ENCODE results near the gene CRELD1. TPM values are rescaled to one million over a fixed set of nuclear protein-coding genes. Genes with fewer than 3 reads are reported as not detected.
A peak's percentile ranks its signal among the peaks of the same experiment; 100 is the strongest.

Gene CRELD1
- total and polyA plus RNA-seq, 10 of the 15 experiments (the other 5 are each of a cell fraction or from before 2014, with no cell fraction given), result 1.3 to 15.9 (median 8.8) TPM

DNA sequence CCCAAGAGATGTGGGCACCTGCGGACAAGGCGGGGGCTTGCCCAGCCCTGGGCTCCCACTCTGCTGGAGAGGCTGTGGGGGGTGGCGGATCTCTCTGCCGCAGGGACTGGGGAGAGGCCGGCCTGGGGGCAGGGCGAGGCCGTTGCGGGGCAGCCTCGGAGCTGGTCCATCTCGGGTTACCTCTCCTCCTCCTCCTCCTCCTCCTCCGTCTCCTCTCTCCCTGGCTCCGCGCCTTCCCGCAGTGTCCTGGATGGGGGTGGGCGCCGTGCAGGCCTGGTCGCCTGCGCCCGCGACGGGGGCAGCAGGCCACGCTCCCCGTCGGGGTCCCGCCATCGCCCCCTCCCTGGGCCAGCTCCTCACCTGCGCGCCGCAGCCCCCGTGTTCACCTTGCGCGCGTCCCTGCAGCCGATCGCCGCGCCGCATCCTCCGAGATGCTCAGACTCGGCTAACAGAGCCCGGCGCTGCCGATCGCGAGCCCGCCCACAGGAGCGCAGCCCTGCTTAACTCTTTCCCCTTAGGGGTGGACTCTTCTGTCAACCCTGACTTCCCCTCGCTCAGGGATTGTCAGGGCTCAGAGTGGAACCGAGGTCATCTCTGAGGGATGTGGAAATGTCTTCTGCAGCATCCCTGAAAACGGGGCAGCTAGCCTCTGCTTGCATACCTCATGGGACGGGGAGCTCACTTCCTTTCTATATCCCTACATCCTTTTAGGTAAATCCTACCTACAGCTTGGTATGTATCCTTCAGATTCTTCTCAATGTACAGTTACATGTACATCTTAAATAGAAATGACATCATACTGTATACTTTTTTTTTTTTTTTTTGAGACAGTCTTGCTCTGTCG lies 18.6 kb downstream of the CRELD1 start, which contains the start of gene PRRT3 (continued):
- TF ChIP-seq, protein P1, sequence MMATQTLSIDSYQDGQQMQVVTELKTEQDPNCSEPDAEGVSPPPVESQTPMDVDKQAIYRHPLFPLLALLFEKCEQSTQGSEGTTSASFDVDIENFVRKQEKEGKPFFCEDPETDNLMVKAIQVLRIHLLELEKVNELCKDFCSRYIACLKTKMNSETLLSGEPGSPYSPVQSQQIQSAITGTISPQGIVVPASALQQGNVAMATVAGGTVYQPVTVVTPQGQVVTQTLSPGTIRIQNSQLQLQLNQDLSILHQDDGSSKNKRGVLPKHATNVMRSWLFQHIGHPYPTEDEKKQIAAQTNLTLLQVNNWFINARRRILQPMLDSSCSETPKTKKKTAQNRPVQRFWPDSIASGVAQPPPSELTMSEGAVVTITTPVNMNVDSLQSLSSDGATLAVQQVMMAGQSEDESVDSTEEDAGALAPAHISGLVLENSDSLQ (IDR thresholded peaks at IDR 0.05), result 0 out of 2 replicates have a peak, but pooled peaks have one; percentile 8
- TF ChIP-seq SPI1 (IDR thresholded peaks at IDR 0.05; ENCODE audit: borderline replicate concordance, insufficient read depth, low read depth, low read length) (peak; percentile 11; the same call in 1 of the 2 replicates), RCOR1 (conservative IDR thresholded peaks at IDR 0.05; ENCODE audit: low read depth, low read length) (peak; percentile 36; the same call in 1 of the 2 replicates), NFYA (IDR thresholded peaks at IDR 0.05; ENCODE audit: borderline replicate concordance, low read depth, low read length) (no peak), CHD1 (IDR thresholded peaks at IDR 0.05; ENCODE audit: low read depth, low read length) (no peak), KAT2A (conservative IDR thresholded peaks at IDR 0.05; ENCODE audit: control insufficient read depth, low read depth, low read length) (no peak), SMC3 (IDR thresholded peaks at IDR 0.05; ENCODE audit: borderline replicate concordance, low read length) (no peak), EGR1 (IDR thresholded peaks at IDR 0.05; ENCODE audit: borderline replicate concordance in 1 of 2, low read depth in 2 of 2, low read length in 2 of 2) (peak in 1 of 2 experiments; percentile 67; a peak in 1 of 3 replicates), SP1 (IDR thresholded peaks at IDR 0.05; ENCODE audit: low read depth, low read length) (no peak)
- TF ChIP-seq, protein P2, sequence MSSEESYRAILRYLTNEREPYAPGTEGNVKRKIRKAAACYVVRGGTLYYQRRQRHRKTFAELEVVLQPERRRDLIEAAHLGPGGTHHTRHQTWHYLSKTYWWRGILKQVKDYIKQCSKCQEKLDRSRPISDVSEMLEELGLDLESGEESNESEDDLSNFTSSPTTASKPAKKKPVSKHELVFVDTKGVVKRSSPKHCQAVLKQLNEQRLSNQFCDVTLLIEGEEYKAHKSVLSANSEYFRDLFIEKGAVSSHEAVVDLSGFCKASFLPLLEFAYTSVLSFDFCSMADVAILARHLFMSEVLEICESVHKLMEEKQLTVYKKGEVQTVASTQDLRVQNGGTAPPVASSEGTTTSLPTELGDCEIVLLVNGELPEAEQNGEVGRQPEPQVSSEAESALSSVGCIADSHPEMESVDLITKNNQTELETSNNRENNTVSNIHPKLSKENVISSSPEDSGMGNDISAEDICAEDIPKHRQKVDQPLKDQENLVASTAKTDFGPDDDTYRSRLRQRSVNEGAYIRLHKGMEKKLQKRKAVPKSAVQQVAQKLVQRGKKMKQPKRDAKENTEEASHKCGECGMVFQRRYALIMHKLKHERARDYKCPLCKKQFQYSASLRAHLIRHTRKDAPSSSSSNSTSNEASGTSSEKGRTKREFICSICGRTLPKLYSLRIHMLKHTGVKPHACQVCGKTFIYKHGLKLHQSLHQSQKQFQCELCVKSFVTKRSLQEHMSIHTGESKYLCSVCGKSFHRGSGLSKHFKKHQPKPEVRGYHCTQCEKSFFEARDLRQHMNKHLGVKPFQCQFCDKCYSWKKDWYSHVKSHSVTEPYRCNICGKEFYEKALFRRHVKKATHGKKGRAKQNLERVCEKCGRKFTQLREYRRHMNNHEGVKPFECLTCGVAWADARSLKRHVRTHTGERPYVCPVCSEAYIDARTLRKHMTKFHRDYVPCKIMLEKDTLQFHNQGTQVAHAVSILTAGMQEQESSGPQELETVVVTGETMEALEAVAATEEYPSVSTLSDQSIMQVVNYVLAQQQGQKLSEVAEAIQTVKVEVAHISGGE (CRISPR knock-in tag; IDR thresholded peaks at IDR 0.05), result no peak
- TF ChIP-seq, protein P3, sequence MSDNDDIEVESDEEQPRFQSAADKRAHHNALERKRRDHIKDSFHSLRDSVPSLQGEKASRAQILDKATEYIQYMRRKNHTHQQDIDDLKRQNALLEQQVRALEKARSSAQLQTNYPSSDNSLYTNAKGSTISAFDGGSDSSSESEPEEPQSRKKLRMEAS (IDR thresholded peaks at IDR 0.05; ENCODE audit: low read depth, low read length), result no peak
